Activated CD4-positive, alpha-beta memory T cell treated with anti-CD3 and anti-CD28 coated beads, Interleukin-2, amount 10 ng/mL, durations not matched to agents 7 days and 5 days (primary cell): Measurements from ENCODE around the gene TTC9B. TPM values are rescaled to one million over a fixed set of nuclear protein-coding genes. Genes with fewer than 3 reads are reported as not detected.

ENCODE experiments used
- CTCF ChIA-PET: fragments of 350-600 bp; sonication (Branson Sonifier 250); formaldehyde crosslinking; loops from one replicate; lab custom pipeline; 2021; ENCODE audit warnings: antibody characterized with exemption, inconsistent platforms; lab: Charles Lee
- POLR2A ChIA-PET: fragments of 350-600 bp; sonication (Branson Sonifier 250); formaldehyde crosslinking; loops from one replicate; lab custom pipeline; 2021; ENCODE audit warnings: antibody characterized with exemption; lab: Charles Lee
- DNase-seq: peaks from one replicate; pipeline ENCODE4 v3.0.0-alpha.2; 2020
- H3K27ac Mint-ChIP-seq: one replicate; pipeline ENCODE4 v1.8.0; 2021; ENCODE audit warnings: mild to moderate bottlenecking, mixed read lengths
- H3K27me3 Mint-ChIP-seq: one replicate; pipeline ENCODE4 v1.8.0; 2021; ENCODE audit warnings: mixed read lengths
- H3K36me3 Mint-ChIP-seq: one replicate; pipeline ENCODE4 v1.8.0; 2021; ENCODE audit warnings: low read depth, mixed read lengths
- H3K4me1 Mint-ChIP-seq: one replicate; pipeline ENCODE4 v1.8.0; 2021; ENCODE audit warnings: mixed read lengths
- H3K4me3 Mint-ChIP-seq: one replicate; pipeline ENCODE4 v1.8.0; 2021; ENCODE audit warnings: mild to moderate bottlenecking, mixed read lengths
- H3K9me3 Mint-ChIP-seq: one replicate; pipeline ENCODE4 v1.8.0; 2021; ENCODE audit warnings: mixed read lengths
- total RNA-seq, 2 experiments: library from RNA; stranded (reverse); gene quantifications; one replicate each; pipeline ENCODE4 v1.2.3, GENCODE V29; 2021

The TTC9B gene
- not detected for total RNA-seq

- peaks cover 3% of the 10 kb centered on the region for H3K36me3 Mint-ChIP-seq
- no peak within 1 kb of the TSS for H3K27ac Mint-ChIP-seq
- H3K4me1 Mint-ChIP-seq, result peaks cover 14% of the 10 kb centered on the region
- H3K4me3 Mint-ChIP-seq, result no peak within 1 kb of the TSS
- POLR2A ChIA-PET, result interaction anchor here (0.6 to 1.2 kb wide), 2 partner anchors 128 to 328 kb away, joined by 3 read pairs; no protein-coding TSS in a partner anchor
- CTCF ChIA-PET, result interaction anchor here (0.7 to 0.8 kb wide), 3 partner anchors 9 to 453 kb away, joined by 3 to 5 read pairs (median 3); no protein-coding TSS in a partner anchor
- DNase-seq, result peak; percentile 52
- H3K9me3 Mint-ChIP-seq, result peaks cover 3% of the 10 kb centered on the region
- H3K27me3 Mint-ChIP-seq, result peaks cover 42% of the 10 kb centered on the region
These were observed at the start of gene TTC9B for GRCh38 chr19:40217934-40218890. Gene TTC9B (minus strand): TSS chr19:40218384. CDS start chr19:40218381, 3 bp downstream.

GRCh38 chr19:40267601-40267997, 49.4 kb upstream of the TTC9B start:
- ChIA-PET POLR2A (no interaction called here), CTCF (no interaction called here)
- H3K4me1 Mint-ChIP-seq, result peaks cover 8% of the 10 kb centered on the region
- H3K27ac Mint-ChIP-seq, result no peak overlapping the region
- peaks cover 24% of the 10 kb centered on the region for H3K36me3 Mint-ChIP-seq
- H3K4me3 Mint-ChIP-seq, result no peak overlapping the region
- H3K9me3 Mint-ChIP-seq, result no peaks in the 10 kb centered on the region
- no peaks in the 10 kb centered on the region for H3K27me3 Mint-ChIP-seq
- DNase-seq, result no peak

- H3K36me3 Mint-ChIP-seq, result peaks cover 28% of the 10 kb centered on the region
- CTCF ChIA-PET, result no interaction called here
- POLR2A ChIA-PET, result no interaction called here
- H3K27me3 Mint-ChIP-seq, result no peaks in the 10 kb centered on the region
- H3K27ac Mint-ChIP-seq, result no peak overlapping the region
- no peak overlapping the region for H3K4me3 Mint-ChIP-seq
- peaks cover 4% of the 10 kb centered on the region for H3K4me1 Mint-ChIP-seq
- no peaks in the 10 kb centered on the region for H3K9me3 Mint-ChIP-seq
- no peak for DNase-seq
These were observed 48.9 kb upstream of the TTC9B start for GRCh38 chr19:40266912-40267600.

DNA sequence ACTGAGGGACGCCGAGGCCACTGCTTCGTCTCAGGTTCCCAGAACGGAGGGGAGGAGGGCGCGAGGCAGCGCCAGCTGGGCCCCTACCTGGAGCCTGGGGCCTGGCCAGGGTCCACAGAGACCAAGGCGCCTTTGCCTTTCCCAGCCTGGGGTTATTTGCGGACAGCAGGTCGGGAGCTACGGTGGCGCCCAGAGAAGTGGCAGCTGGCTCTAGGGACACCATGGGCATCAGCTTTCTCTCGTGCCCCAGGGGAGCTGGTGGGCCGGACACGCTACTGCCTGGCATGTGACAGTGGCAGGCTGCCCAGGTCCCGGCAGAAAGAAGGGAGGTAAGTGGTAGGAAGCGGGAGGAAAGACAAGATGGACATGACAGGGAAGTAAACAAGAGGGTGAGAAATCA, 47.9 kb upstream of the TTC9B start:
- Mint-ChIP-seq H3K36me3 (peaks cover 32% of the 10 kb centered on the region), H3K4me3 (no peak overlapping the region), H3K9me3 (no peaks in the 10 kb centered on the region), H3K4me1 (no peaks in the 10 kb centered on the region), H3K27me3 (no peaks in the 10 kb centered on the region), H3K27ac (no peak overlapping the region)
- ChIA-PET CTCF (no interaction called here), POLR2A (no interaction called here)
- DNase-seq, result no peak

GRCh38 chr19:40265763-40266099, 47.5 kb upstream of the TTC9B start:
- Mint-ChIP-seq H3K27me3 (no peaks in the 10 kb centered on the region), H3K4me1 (no peaks in the 10 kb centered on the region), H3K36me3 (peaks cover 33% of the 10 kb centered on the region), H3K27ac (no peak overlapping the region), H3K4me3 (no peak overlapping the region), H3K9me3 (no peaks in the 10 kb centered on the region)
- no peak for DNase-seq
- POLR2A ChIA-PET, result interaction anchor here (1.7 kb wide), 1 partner anchor 13 kb away, joined by 4 read pairs; no protein-coding TSS in a partner anchor
- CTCF ChIA-PET, result no interaction called here

GRCh38 chr19:40265055-40265762, 47.0 kb upstream of the TTC9B start:
- H3K4me3 Mint-ChIP-seq, result no peak overlapping the region
- CTCF ChIA-PET, result no interaction called here
- no peak overlapping the region for H3K27ac Mint-ChIP-seq
- no peaks in the 10 kb centered on the region for H3K27me3 Mint-ChIP-seq
- H3K36me3 Mint-ChIP-seq, result peaks cover 34% of the 10 kb centered on the region
- no peaks in the 10 kb centered on the region for H3K9me3 Mint-ChIP-seq
- no peak for DNase-seq
- POLR2A ChIA-PET, result interaction anchor here (1.7 kb wide), 1 partner anchor 14 kb away, joined by 4 read pairs; no protein-coding TSS in a partner anchor
- no peaks in the 10 kb centered on the region for H3K4me1 Mint-ChIP-seq

GRCh38 chr19:40264314-40265054, 46.3 kb upstream of the TTC9B start:
- Mint-ChIP-seq H3K36me3 (peaks cover 31% of the 10 kb centered on the region), H3K27ac (no peak overlapping the region), H3K27me3 (no peaks in the 10 kb centered on the region), H3K4me1 (no peaks in the 10 kb centered on the region), H3K9me3 (no peaks in the 10 kb centered on the region), H3K4me3 (no peak overlapping the region)
- POLR2A ChIA-PET, result interaction anchor here (1.7 kb wide), 1 partner anchor 15 kb away, joined by 4 read pairs; no protein-coding TSS in a partner anchor
- DNase-seq, result no peak
- CTCF ChIA-PET, result no interaction called here

- Mint-ChIP-seq H3K27me3 (no peaks in the 10 kb centered on the region), H3K27ac (no peak overlapping the region), H3K4me1 (no peaks in the 10 kb centered on the region), H3K9me3 (no peaks in the 10 kb centered on the region), H3K4me3 (no peak overlapping the region), H3K36me3 (peaks cover 31% of the 10 kb centered on the region)
- CTCF ChIA-PET, result no interaction called here
- POLR2A ChIA-PET, result interaction anchor here (1.7 kb wide), 1 partner anchor 15 kb away, joined by 4 read pairs; no protein-coding TSS in a partner anchor
- no peak for DNase-seq
These were observed 45.5 kb upstream of the TTC9B start for GRCh38 chr19:40263440-40264313.

DNA sequence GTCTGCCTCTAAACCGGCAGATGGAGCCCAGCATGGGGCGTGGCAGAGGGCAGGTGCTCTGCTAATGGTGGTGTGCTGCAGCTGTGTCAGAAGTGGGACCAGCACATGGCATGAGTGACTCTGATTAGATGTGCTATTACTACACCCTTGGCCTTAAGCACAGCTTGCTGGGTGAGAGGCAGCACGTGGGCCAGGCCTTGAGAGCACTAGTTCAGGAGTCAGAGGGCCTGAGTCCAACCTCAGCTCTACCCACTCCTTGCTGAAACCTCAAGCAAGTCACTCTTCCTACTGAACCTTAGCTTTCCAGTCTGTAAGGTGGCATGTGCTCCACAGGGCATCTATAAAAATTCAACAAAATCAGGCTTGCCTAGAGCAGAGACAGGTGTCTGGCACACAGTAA, 44.2 kb upstream of the TTC9B start:
- Mint-ChIP-seq H3K27me3 (no peaks in the 10 kb centered on the region), H3K4me1 (no peaks in the 10 kb centered on the region), H3K9me3 (no peaks in the 10 kb centered on the region), H3K27ac (no peak overlapping the region), H3K36me3 (peaks cover 33% of the 10 kb centered on the region), H3K4me3 (no peak overlapping the region)
- POLR2A ChIA-PET, result no interaction called here
- CTCF ChIA-PET, result no interaction called here
- no peak for DNase-seq

GRCh38 chr19:40261631-40262030, 43.4 kb upstream of the TTC9B start:
- Mint-ChIP-seq H3K4me3 (no peak overlapping the region), H3K27me3 (no peaks in the 10 kb centered on the region), H3K27ac (no peak overlapping the region), H3K4me1 (no peaks in the 10 kb centered on the region), H3K36me3 (peaks cover 37% of the 10 kb centered on the region), H3K9me3 (no peaks in the 10 kb centered on the region)
- ChIA-PET CTCF (no interaction called here), POLR2A (no interaction called here)
- DNase-seq, result no peak

- Mint-ChIP-seq H3K27ac (no peak overlapping the region), H3K36me3 (peaks cover 36% of the 10 kb centered on the region), H3K27me3 (no peaks in the 10 kb centered on the region), H3K4me1 (no peaks in the 10 kb centered on the region), H3K9me3 (no peaks in the 10 kb centered on the region), H3K4me3 (no peak overlapping the region)
- CTCF ChIA-PET, result no interaction called here
- POLR2A ChIA-PET, result no interaction called here
- DNase-seq, result no peak
These were observed 38.9 kb upstream of the TTC9B start for GRCh38 chr19:40257096-40257517.
